SK-N-SH (cell line): ENCODE results near the gene KAT14.

ENCODE experiments used
- EP300 ChIP-seq, 2 experiments: IDR thresholded peaks; 2 replicates each; pipeline versions ENCODE4 v1.4.0 to v1.6.1; 2012; ENCODE audit warnings: borderline replicate concordance in 1 of 2, low read depth in 1 of 2, low read length in 1 of 2
- JUND ChIP-seq: IDR thresholded peaks from 2 replicates; pipeline ENCODE4 v1.4.0; 2012
- MXI1 ChIP-seq: IDR thresholded peaks from 2 replicates; pipeline ENCODE4 v1.6.1; 2012; ENCODE audit warnings: mild to moderate bottlenecking, low read depth, low read length, improper control_type of control experiment
- POLR2AphosphoS5 ChIP-seq: IDR thresholded peaks from 2 replicates; pipeline ENCODE4 v1.6.1; 2012; ENCODE audit warnings: low read depth, low read length
- RAD21 ChIP-seq: IDR thresholded peaks from 2 replicates; pipeline ENCODE4 v1.6.1; 2012; ENCODE audit warnings: mild to moderate bottlenecking, low read length
- RXRA ChIP-seq: IDR thresholded peaks from 2 replicates; pipeline ENCODE4 v1.4.0; 2012; ENCODE audit warnings: low read depth, mild to moderate bottlenecking, borderline replicate concordance
- SIN3A ChIP-seq: IDR thresholded peaks from 2 replicates; pipeline ENCODE4 v1.6.1; 2012; ENCODE audit warnings: low read depth, mild to moderate bottlenecking, low read length, moderate library complexity, borderline replicate concordance
- SMC3 ChIP-seq: IDR thresholded peaks from 2 replicates; pipeline ENCODE4 v1.6.1; 2012; ENCODE audit warnings: low read depth, low read length, improper control_type of control experiment
- YY1 ChIP-seq: IDR thresholded peaks from 2 replicates; pipeline ENCODE4 v1.4.0; 2012; ENCODE audit warnings: low read depth, mild to moderate bottlenecking
- TF ChIP-seq, protein P1 (sequence below): fragments of 200-600 bp; sonication (generic); IDR thresholded peaks from 2 replicates; pipeline ENCODE4 v1.6.1; 2017; ENCODE audit warnings: antibody characterized with exemption, mild to moderate bottlenecking, moderate library complexity
- TF ChIP-seq, protein P2 (sequence below): IDR thresholded peaks from 2 replicates; pipeline ENCODE4 v1.4.0; 2012; ENCODE audit warnings: low read depth
- TF ChIP-seq, protein P3 (sequence below): IDR thresholded peaks from 2 replicates; pipeline ENCODE4 v1.4.0; 2012; ENCODE audit warnings: low read depth, borderline replicate concordance
- TF ChIP-seq, protein P4 (sequence below): IDR thresholded peaks from 2 replicates; pipeline ENCODE4 v1.6.1; 2012; ENCODE audit warnings: mild to moderate bottlenecking, low read depth, low read length, moderate library complexity
- TF ChIP-seq, protein P5 (sequence below): IDR thresholded peaks from 2 replicates; pipeline ENCODE4 v1.4.0; 2012; ENCODE audit warnings: low read depth, borderline replicate concordance

DNA sequence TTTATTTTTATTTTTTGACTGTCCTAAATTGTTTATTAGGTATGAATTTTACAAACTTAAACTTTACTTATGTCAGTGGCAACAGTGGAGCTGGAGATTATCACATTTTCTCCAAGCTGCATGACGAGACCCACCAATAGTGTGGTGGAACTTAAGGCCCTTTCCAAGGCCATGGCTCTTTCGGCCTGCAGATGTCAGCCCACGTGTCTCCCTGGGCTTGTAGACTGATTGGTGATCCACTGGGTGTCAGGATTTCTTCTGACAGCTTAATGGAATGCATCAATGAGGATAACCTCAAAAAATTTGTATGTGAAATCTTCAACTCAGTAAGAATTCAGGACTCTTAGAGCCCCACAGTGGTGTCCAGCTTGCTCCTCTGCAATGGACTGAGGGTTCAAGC is 47.6 kb upstream of the KAT14 start:
- TF ChIP-seq, protein P1, sequence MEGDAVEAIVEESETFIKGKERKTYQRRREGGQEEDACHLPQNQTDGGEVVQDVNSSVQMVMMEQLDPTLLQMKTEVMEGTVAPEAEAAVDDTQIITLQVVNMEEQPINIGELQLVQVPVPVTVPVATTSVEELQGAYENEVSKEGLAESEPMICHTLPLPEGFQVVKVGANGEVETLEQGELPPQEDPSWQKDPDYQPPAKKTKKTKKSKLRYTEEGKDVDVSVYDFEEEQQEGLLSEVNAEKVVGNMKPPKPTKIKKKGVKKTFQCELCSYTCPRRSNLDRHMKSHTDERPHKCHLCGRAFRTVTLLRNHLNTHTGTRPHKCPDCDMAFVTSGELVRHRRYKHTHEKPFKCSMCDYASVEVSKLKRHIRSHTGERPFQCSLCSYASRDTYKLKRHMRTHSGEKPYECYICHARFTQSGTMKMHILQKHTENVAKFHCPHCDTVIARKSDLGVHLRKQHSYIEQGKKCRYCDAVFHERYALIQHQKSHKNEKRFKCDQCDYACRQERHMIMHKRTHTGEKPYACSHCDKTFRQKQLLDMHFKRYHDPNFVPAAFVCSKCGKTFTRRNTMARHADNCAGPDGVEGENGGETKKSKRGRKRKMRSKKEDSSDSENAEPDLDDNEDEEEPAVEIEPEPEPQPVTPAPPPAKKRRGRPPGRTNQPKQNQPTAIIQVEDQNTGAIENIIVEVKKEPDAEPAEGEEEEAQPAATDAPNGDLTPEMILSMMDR, result no peak
- TF ChIP-seq POLR2AphosphoS5 (no peak), RAD21 (no peak), YY1 (no peak), SIN3A (no peak), SMC3 (no peak), RXRA (no peak), JUND (no peak), MXI1 (no peak), EP300 (IDR thresholded peaks at IDR 0.05; ENCODE audit: borderline replicate concordance in 1 of 2, low read depth in 1 of 2, low read length in 1 of 2) (no peak)
- TF ChIP-seq, protein P2, sequence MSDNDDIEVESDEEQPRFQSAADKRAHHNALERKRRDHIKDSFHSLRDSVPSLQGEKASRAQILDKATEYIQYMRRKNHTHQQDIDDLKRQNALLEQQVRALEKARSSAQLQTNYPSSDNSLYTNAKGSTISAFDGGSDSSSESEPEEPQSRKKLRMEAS, result no peak
- TF ChIP-seq, protein P3, sequence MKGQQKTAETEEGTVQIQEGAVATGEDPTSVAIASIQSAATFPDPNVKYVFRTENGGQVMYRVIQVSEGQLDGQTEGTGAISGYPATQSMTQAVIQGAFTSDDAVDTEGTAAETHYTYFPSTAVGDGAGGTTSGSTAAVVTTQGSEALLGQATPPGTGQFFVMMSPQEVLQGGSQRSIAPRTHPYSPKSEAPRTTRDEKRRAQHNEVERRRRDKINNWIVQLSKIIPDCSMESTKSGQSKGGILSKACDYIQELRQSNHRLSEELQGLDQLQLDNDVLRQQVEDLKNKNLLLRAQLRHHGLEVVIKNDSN, result no peak
- TF ChIP-seq, protein P4, sequence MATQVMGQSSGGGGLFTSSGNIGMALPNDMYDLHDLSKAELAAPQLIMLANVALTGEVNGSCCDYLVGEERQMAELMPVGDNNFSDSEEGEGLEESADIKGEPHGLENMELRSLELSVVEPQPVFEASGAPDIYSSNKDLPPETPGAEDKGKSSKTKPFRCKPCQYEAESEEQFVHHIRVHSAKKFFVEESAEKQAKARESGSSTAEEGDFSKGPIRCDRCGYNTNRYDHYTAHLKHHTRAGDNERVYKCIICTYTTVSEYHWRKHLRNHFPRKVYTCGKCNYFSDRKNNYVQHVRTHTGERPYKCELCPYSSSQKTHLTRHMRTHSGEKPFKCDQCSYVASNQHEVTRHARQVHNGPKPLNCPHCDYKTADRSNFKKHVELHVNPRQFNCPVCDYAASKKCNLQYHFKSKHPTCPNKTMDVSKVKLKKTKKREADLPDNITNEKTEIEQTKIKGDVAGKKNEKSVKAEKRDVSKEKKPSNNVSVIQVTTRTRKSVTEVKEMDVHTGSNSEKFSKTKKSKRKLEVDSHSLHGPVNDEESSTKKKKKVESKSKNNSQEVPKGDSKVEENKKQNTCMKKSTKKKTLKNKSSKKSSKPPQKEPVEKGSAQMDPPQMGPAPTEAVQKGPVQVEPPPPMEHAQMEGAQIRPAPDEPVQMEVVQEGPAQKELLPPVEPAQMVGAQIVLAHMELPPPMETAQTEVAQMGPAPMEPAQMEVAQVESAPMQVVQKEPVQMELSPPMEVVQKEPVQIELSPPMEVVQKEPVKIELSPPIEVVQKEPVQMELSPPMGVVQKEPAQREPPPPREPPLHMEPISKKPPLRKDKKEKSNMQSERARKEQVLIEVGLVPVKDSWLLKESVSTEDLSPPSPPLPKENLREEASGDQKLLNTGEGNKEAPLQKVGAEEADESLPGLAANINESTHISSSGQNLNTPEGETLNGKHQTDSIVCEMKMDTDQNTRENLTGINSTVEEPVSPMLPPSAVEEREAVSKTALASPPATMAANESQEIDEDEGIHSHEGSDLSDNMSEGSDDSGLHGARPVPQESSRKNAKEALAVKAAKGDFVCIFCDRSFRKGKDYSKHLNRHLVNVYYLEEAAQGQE, result no peak
- TF ChIP-seq, protein P5, sequence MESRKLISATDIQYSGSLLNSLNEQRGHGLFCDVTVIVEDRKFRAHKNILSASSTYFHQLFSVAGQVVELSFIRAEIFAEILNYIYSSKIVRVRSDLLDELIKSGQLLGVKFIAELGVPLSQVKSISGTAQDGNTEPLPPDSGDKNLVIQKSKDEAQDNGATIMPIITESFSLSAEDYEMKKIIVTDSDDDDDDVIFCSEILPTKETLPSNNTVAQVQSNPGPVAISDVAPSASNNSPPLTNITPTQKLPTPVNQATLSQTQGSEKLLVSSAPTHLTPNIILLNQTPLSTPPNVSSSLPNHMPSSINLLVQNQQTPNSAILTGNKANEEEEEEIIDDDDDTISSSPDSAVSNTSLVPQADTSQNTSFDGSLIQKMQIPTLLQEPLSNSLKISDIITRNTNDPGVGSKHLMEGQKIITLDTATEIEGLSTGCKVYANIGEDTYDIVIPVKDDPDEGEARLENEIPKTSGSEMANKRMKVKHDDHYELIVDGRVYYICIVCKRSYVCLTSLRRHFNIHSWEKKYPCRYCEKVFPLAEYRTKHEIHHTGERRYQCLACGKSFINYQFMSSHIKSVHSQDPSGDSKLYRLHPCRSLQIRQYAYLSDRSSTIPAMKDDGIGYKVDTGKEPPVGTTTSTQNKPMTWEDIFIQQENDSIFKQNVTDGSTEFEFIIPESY, result no peak
